GM12873 (cell line): ENCODE results near the gene CARMIL1.

Experiments
- CTCF ChIP-seq: IDR thresholded peaks from 2 replicates; pipeline ENCODE4 v1.5.1; 2012; ENCODE audit warnings: low read depth, mild to moderate bottlenecking, moderate library complexity, low read length, control low read depth; ENCODE audit not compliant: insufficient read depth; ENCODE audit errors: missing control alignments

CARMIL1 gene

GRCh38 chr6:25410102-25410501 is 130.9 kb downstream of the CARMIL1 start:
- TF ChIP-seq CTCF, result no peak

- TF ChIP-seq CTCF, result no peak
Measured at GRCh38 chr6:25411316-25411950, 132.3 kb downstream of the CARMIL1 start.

GRCh38 chr6:25413207-25413905 is 134.2 kb downstream of the CARMIL1 start:
- no peak for TF ChIP-seq CTCF

GRCh38 chr6:25414168-25414567 is 135.0 kb downstream of the CARMIL1 start:
- no peak for TF ChIP-seq CTCF

GRCh38 chr6:25414755-25415154 is 135.6 kb downstream of the CARMIL1 start:
- TF ChIP-seq CTCF, result no peak

- TF ChIP-seq CTCF, result no peak
Measured at GRCh38 chr6:25415274-25415673, 136.1 kb downstream of the CARMIL1 start.

GRCh38 chr6:25415701-25416100 is 136.5 kb downstream of the CARMIL1 start:
- TF ChIP-seq CTCF, result no peak
